ENCODE measurements around the gene MITF. TPM values are rescaled to one million over a fixed set of nuclear protein-coding genes. Genes with fewer than 3 reads are reported as not detected.

The MITF gene
- total RNA-seq, 1 donor, result 30.2 TPM

DNA sequence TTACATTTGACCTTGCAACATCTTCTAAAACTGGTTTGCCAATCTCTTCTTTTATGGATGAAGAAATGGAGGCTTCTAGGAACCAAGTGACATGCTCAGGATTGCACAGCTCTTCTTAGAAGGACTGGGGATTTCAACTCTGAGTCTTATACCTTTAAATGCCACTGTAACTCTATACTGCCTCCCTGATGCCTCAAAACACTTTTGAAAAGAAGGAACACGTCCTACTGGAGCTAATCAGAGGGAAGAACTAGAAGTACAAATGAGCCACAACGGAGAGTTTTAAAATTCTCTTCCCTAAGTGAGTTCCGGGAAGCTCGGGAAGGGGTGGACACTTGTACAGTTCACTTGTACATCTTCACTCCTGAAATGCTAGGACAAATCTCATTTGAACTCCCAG is 949 bp upstream of the MITF start:
- peak; percentile 42 for DNase-seq (ENCODE audit: low read depth)
- TF ChIP-seq, protein P1, sequence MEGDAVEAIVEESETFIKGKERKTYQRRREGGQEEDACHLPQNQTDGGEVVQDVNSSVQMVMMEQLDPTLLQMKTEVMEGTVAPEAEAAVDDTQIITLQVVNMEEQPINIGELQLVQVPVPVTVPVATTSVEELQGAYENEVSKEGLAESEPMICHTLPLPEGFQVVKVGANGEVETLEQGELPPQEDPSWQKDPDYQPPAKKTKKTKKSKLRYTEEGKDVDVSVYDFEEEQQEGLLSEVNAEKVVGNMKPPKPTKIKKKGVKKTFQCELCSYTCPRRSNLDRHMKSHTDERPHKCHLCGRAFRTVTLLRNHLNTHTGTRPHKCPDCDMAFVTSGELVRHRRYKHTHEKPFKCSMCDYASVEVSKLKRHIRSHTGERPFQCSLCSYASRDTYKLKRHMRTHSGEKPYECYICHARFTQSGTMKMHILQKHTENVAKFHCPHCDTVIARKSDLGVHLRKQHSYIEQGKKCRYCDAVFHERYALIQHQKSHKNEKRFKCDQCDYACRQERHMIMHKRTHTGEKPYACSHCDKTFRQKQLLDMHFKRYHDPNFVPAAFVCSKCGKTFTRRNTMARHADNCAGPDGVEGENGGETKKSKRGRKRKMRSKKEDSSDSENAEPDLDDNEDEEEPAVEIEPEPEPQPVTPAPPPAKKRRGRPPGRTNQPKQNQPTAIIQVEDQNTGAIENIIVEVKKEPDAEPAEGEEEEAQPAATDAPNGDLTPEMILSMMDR (IDR thresholded peaks at IDR 0.05; ENCODE audit: insufficient read depth, low read depth, low read length), result no peak

DNA sequence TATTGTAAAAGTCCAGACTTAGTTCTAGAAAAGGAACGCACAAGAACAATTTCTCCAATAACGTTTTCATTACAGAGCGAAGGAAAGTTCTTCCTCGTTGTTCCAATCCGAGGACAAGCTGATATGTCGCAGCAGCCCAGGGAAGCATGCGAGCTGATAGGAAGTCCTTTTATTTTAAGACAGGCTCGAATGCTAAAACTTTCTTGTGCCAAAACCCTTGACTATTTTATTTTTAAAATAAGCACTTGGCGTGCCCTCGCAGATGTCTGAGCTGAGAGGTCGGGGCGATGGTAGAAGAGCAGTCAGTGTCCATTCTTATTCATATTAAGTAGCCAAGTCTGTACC is 433 bp upstream of the MITF start:
- no peak for DNase-seq (ENCODE audit: low read depth)
- TF ChIP-seq, protein P1 (IDR thresholded peaks at IDR 0.05; ENCODE audit: insufficient read depth, low read depth, low read length), result no peak
- peak overlapping the region; percentile 94 for H3K4me3 ChIP-seq (ENCODE audit: low read depth, low read length)

More for the DNA sequence above, 949 bp upstream of the MITF start:
- peak overlapping the region; percentile 94 for H3K4me3 ChIP-seq (ENCODE audit: low read depth, low read length)

DNA sequence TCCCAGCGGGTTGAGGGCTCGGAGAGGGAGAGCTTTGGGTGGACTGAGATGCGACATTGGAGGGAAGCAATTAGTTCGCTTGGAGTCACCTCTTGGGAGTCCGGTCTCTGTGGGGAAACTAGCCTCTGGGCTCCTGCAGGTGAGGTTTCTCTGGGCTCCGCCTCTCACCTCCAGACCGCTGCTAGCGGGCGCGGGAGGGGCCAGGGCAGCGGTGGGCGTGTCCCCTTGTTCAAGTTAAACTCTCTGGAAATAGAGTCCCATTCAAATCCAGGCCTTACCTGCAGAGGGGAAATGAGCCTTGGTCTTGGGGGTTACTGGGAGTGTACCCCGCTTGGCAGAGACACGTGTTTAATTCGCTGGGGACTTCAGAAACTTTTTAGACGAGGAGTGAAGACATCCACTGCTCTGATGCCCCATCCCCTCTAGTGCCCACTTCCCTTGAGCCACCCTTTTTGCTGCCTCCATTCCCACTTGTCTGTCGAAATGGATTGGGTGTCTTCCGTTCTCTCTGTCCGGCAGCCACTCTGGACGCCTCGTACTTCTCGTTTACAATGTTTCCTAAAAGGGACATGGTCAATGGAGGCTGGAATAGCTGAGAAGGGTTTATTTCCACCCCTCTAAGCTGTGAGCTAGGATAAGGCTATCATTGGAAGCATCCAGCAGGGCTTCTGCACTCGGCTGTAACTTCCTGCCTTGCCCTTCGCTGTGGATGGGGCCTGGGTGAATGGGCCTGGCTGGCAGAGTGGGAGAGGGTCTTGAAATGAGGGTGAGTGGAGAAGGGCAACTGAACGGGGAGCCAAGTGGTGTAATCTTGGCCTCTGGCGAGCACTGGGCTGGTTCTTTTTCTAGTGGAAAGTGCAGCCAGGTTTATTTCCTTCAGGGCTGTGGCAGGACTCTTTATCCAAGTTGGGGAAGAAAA is 1.1 kb downstream of the MITF start:
- TF ChIP-seq, protein P1 (IDR thresholded peaks at IDR 0.05; ENCODE audit: insufficient read depth, low read depth, low read length), result no peak
- H3K4me3 ChIP-seq (ENCODE audit: low read depth, low read length), result peak overlapping the region; percentile 94
- DNase-seq (ENCODE audit: low read depth), result no peak

DNA sequence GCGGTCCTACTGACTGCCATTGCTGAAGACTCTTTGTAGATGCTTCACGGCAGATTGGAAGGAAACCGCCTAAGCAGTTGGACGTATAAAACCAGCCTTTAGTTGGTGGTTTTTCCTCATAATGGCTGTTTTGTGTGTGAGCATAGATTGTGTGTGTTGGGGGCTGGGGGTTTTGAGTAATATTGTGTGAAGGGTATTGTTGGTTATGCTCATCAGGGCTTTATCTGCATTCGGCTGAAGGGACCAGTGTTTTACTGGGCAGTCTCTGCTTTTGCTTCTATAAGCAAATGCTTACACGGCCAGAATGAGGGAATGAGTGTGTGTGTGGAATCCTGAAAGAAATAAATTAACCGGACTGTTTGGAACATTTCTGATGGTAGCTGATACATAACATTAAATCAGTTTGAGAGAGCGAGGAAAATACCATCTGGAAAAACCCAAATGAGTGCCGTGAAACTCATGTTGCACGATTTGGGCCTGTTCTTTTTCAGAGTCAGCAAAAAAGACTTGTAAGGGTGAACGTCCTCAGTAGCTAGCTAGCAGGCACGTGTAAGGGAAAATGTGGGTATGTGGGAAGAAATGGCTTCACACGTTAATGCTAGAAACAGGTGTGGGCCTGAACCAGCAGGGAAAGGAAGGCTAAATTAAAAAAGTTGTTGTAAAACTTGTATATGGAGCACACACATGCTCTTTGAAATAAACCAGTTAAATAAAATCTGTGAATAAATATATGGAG is 1.9 kb downstream of the MITF start:
- DNase-seq (ENCODE audit: low read depth), result peak; percentile 33
- H3K4me3 ChIP-seq (ENCODE audit: low read depth, low read length), result peak overlapping the region; percentile 94

DNA sequence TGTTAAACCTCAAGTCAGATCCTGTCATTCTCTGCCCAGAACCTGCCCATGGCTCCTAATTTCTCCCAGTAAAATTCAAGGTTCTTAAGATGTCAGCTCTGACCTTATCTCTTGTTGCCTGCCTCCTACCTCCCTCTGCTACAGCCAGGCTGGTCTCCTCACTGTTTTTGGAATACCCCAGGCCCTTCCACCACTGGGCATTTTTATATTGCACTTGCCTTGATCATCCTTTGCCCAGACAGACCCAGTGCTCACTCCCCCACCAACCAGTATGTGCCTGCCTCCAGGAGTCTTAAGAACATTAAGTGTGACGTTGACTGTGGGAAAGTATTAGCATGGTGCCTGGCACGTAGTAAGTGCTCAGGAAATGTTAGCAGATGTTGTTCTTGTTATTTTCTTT is 3.1 kb downstream of the MITF start:
- no peak overlapping the region for H3K4me3 ChIP-seq (ENCODE audit: low read depth, low read length)
- TF ChIP-seq, protein P1 (IDR thresholded peaks at IDR 0.05; ENCODE audit: insufficient read depth, low read depth, low read length), result no peak
- no peak for DNase-seq (ENCODE audit: low read depth)

More for the DNA sequence above, 1.9 kb downstream of the MITF start:
- TF ChIP-seq, protein P1 (IDR thresholded peaks at IDR 0.05; ENCODE audit: insufficient read depth, low read depth, low read length), result no peak

DNA sequence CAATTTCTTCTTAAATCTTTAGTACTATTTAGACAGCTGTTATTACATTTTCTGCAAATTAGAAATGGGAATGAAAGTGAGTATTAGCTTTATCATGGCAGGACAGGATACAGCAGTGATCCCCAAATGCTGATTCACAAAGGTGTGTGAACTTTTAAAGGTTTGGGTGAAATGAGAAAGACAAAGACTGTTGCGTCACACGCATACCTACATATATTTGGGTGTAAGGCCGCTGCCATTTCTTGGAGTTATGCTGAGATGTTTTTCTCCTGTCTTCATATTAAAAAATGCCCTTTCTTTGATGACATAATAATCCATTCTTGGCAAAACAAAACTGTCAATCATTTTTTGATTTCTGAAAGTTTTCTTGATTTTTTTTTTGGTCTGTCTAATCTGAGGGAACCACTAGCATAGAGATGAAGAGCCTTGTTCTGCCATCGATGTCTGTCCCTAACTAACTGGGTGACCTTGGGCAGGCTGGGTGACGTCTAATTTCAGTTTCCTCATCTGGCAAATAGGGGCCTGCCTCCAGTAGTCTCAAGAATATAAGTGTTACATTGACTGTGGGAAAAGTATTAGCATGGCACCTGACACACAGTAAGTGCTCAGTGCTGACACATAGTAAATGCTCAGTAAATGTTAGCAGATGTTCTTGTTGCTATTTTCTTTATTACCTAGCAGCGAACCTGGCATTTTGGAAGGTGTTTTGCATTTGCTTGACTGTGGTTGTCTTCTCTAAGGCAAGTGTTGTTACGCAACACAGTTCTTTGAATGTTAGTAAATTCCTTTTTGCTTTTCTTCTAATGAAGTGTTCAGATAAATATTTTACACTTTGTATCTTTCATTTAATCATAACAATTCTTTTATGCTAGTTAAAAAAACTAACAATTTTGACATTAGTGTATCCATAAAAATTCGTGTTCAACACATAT is 5.0 kb downstream of the MITF start:
- H3K4me3 ChIP-seq (ENCODE audit: low read depth, low read length), result no peak overlapping the region
- TF ChIP-seq, protein P1 (IDR thresholded peaks at IDR 0.05; ENCODE audit: insufficient read depth, low read depth, low read length), result no peak
- peak; percentile 61 for DNase-seq (ENCODE audit: low read depth)

All from fibroblast of villous mesenchyme (primary cell).